HG03521 (cell line): Measurements from ENCODE around the gene SHBG.

ENCODE experiments used
- ATAC-seq: cut with Tn5 transposase; IDR thresholded peaks from one replicate; pipeline ENCODE4 v1.9.1; 2021; ENCODE audit warnings: mild to moderate bottlenecking, moderate library complexity; ENCODE audit not compliant: unreplicated experiment

SHBG gene

GRCh38 chr17:7646457-7646856 lies 16.5 kb downstream of the SHBG start:
- no peak for ATAC-seq

GRCh38 chr17:7647018-7647417 lies 17.1 kb downstream of the SHBG start:
- ATAC-seq = no peak

GRCh38 chr17:7650509-7651096 lies 20.7 kb downstream of the SHBG start, which contains the start of gene ATP1B2:
ATP1B2 (plus strand) TSS chr17:7650926; CDS start chr17:7651519, 593 bp downstream.
- ATAC-seq = no peak

GRCh38 chr17:7651097-7651664 lies 21.2 kb downstream of the SHBG start:
- ATAC-seq = no peak

DNA sequence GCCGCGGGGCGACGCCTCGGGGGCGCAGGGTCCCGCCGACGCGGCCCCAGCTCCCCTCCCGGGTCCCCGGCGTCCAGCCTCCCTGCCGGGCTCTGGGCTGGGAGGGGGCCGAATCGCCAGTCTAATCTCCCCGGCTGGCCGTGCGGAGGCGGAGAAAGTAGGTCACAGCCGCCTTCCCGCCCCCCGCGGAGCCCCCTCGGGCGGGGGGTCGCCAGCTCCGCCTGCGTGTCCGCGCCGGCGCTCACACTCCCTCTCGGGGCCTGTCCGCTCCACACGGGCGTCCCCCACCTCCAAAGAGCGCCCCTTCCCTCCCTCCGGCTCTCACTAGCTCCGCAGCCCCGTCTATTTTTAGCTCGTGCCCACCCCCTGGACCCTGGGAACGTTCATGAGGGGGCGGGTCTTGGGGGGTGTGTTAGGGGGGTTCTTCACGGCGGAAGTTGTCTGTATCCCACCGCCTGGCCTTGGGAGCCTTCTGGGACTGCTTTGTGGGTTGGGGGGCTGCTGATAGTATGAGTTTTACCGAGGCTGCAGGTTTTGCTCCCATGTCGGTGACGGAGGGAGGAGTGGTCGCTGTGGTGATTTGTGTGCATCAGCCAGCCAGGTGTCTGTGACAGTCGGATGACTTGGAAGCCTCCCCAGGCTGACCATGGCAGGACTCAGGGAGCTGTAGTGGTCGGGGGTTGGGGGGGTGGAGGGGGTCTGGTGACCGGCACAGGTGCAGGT lies 21.9 kb downstream of the SHBG start:
- ATAC-seq = no peak

DNA sequence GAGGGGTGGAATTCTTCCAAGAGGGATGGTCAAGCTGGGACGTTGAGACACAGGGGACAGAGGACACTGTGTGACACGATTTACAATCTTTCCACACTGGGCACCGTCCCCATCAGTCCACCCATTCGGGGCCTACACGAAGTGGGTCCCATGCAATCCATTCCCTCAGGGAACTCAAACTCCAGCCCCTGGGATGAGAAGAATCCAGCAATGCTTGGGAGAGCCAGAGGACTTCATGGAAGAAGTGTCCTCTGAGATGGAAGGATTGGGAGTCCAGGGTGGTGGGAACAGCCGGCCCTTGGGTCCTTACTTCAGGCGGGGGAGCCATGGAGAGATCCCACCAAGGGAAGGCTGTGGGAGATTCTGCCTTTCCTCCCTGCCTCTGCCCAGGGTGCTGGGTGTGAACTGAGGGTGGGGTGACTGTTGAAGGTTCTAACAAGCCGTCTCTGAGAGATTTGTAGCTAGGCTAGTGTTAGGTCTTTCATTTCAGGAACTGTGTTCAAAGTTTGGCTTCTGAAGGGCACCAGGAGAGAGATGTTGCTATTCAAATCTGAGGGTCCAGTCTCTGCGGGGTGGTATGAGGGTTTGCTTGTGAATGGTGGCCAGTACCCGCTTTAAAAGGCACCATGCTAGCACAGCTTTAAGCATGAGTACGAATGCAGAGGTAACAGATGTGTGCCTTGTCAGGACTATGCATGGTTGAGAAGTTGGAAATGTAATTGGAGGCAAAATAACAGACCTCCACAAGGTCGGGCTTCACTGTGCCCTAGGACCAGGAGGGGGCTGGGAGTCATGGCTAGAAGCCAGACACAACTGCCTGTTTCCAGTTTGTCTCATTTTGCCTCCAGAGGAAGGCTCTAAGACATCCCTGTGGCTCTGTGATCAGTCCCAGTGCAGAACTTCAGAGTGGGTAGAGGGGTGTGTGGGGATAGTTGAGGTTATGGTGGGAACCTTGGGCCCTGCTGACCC lies 22.7 kb downstream of the SHBG start:
- ATAC-seq = no peak

DNA sequence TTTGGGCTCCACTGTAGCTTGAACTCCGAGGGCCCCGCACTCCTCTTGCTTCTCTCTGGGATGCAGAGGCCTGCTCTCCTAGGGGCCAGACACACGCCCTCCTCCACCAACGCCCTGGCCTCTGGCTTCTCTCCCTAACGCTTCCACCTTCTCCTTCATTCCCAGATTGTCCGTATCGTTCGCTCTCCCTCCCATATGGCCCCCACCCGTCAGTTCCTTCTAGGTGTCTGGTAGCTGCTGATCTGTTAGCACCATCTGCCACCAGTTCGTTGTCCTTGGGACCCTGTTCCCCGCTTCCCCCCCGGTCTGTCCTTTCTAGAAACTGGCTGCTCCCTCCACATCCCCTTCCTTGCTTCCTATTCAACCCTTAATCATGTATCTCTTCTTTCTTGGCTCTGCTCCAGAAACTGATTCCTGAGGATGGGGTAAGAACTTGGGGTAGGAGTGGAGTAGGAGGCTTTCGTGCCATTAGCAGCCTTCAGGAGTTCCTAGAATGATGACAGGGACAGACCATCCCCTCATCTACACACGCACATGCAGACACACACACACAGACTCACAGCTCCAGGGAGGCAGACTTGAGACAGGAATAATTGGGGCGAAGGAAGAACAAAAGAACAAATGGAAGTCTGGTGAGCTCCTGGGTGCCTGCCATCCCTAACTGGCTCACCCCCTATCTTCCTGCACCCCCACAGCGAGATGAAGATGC lies 25.1 kb downstream of the SHBG start:
- no peak for ATAC-seq

- ATAC-seq = no peak
Measured at GRCh38 chr17:7655541-7655840, 25.6 kb downstream of the SHBG start.

GRCh38 chr17:7656958-7657609 lies 27.1 kb downstream of the SHBG start:
- no peak for ATAC-seq

DNA sequence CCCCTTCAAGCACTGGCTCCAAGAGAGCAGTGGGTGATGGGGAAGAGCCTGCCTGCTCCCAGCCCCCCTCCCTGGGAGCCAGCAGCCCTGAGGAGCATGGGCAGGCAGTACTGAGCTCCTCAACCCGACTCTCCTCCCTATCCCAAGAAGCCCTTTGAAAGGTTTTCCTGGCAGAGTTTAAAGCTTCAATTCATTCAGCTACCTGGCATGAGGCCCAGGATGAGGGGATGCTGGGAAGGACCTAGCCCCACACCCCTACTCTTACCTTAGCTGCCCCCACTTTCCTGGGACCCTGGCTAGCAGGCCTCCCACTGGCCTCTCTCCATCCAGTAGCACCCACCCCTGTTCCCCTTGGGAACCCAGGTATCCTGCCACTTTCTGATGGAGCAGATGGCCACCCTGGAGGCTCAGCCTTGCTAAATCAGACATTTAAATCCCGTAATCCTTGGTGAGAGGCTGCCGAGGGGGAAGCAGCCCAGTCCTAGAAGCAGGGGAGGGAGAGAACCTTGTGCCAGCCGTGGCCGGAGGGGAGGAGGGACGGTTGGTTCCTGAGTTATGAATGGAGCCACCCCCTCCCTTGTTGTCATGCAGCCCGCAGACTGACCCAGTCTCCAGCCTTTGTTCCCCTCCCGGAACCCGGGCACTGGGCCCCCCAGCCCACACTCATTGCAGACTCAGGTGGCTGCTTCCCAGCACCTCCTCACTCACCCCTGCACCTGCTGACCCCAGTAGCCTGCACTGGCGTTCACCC lies 37.9 kb downstream of the SHBG start:
- ATAC-seq = no peak

GRCh38 chr17:7668482-7668881 lies 38.5 kb downstream of the SHBG start:
- no peak for ATAC-seq

GRCh38 chr17:7673239-7673638 lies 43.3 kb downstream of the SHBG start:
- no peak for ATAC-seq

- ATAC-seq = no peak
Measured at GRCh38 chr17:7674934-7675333, 45.0 kb downstream of the SHBG start.

DNA sequence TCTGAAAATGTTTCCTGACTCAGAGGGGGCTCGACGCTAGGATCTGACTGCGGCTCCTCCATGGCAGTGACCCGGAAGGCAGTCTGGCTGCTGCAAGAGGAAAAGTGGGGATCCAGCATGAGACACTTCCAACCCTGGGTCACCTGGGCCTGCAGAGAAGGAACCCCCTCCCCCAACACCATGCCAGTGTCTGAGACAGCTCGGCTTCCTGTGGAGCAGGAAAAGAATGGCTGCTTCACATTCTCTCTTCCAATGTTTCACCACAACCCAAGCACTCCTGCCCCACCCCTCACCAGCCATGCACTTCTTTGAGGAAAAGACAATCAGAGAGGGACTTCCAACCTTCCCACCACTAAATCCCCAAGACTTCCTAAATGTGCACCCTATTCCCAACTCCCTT lies 46.6 kb downstream of the SHBG start:
- no peak for ATAC-seq

- ATAC-seq = no peak
Measured at GRCh38 chr17:7677388-7678067, 47.6 kb downstream of the SHBG start.
